HCT116 (cell line): Measurements from ENCODE around the gene RAB32. TPM values are rescaled to one million over a fixed set of nuclear protein-coding genes. Genes with fewer than 3 reads are reported as not detected.

Experiments
- ATAC-seq: fragments of 200-7000 bp; cut with Tn5 transposase; 2 replicates; pipeline ENCODE4 v1.9.1; 2020; ENCODE audit warnings: mild to moderate bottlenecking, moderate library complexity
- Bru-seq: library from RNA; stranded (reverse); fragments of 400-500 nt; gene quantifications from one replicate; lab custom pipeline; 2021; lab: Mats Ljungman, UMichigan
- BruChase-seq, 2 experiments: library from RNA; stranded (reverse); fragments of 400-500 nt; gene quantifications; one replicate each; lab custom pipeline; 2021; lab: Mats Ljungman, UMichigan
- BruUV-seq: library from RNA; stranded (reverse); fragments of 400-500 nt; replicated peaks from 2 replicates; lab custom pipeline; 2021; lab: Mats Ljungman, UMichigan
- CTCF ChIA-PET: fragments of 300-600 bp; sonication (Branson Sonifier 250); formaldehyde crosslinking; loops from one replicate; lab custom pipeline; 2021; ENCODE audit warnings: antibody characterized with exemption; lab: Charles Lee
- POLR2A ChIA-PET: fragments of 300-600, 350-600 bp; sonication (Branson Sonifier 250); formaldehyde crosslinking; loops from one replicate; lab custom pipeline; 2021; ENCODE audit warnings: antibody characterized with exemption; lab: Charles Lee
- RAD21 ChIA-PET, 2 experiments: fragments of 300-600 bp; sonication (Branson Sonifier 250); formaldehyde crosslinking; loops; one replicate each; lab custom pipeline; 2023; ENCODE audit warnings: low total read pairs in 2 of 2; ENCODE audit not compliant: uncharacterized antibody in 2 of 2, unreplicated experiment in 2 of 2, low non-redundant PET in 1 of 2; lab: Charles Lee
- DNase-seq: peaks from one replicate; pipeline ENCODE4 v3.0.0-alpha.2; 2010; ENCODE audit warnings: low read depth, low spot score
- H2AFZ ChIP-seq: fragments of 200-600 bp; shearing (Covaris generic), sonication (generic); 2 replicates; pipeline ENCODE4 v1.6.1; 2017; ENCODE audit warnings: low read depth, mixed run types, mixed read lengths, antibody characterized with exemption, low read length; ENCODE audit not compliant: poor library complexity, severe bottlenecking
- H3K27ac ChIP-seq: 2 replicates; pipeline ENCODE4 v1.5.1; 2012; ENCODE audit warnings: low read depth, low read length
- H3K27me3 ChIP-seq: fragments of 200-600 bp; sonication (generic); 2 replicates; pipeline ENCODE4 v1.6.1; 2016; ENCODE audit warnings: mixed run types, low read length, mixed read lengths; ENCODE audit not compliant: insufficient read depth
- H3K36me3 ChIP-seq, 2 experiments: fragments of 200-500 bp in 1 of 2; fragments of 200-600 bp in 1 of 2; sonication (Bioruptor generic) in 1 of 2; sonication (generic) in 1 of 2; 2 replicates each; pipeline versions ENCODE4 v1.5.1 to v1.6.1; 2014 to 2016; ENCODE audit warnings: low read length in 2 of 2, inconsistent platforms in 1 of 2, mixed read lengths in 1 of 2, mixed run types in 1 of 2; ENCODE audit not compliant: insufficient read depth in 2 of 2, control insufficient read depth in 1 of 2
- H3K4me1 ChIP-seq, 2 experiments: fragments of 200-600 bp in 1 of 2; sonication (generic) in 1 of 2; 2 replicates each; pipeline versions ENCODE4 v1.5.1 to v1.6.1; 2012 to 2017; ENCODE audit warnings: low read length in 2 of 2, inconsistent platforms in 1 of 2, mild to moderate bottlenecking in 1 of 2, mixed read lengths in 1 of 2, mixed run types in 1 of 2, moderate library complexity in 1 of 2; ENCODE audit not compliant: insufficient read depth in 2 of 2, control insufficient read depth in 1 of 2
- H3K4me2 ChIP-seq: fragments of 200-600 bp; sonication (generic); 2 replicates; pipeline ENCODE4 v1.6.1; 2017; ENCODE audit warnings: mixed run types, low read length, mixed read lengths
- H3K4me3 ChIP-seq, 2 experiments: fragments of 200-600 bp in 1 of 2; sonication (generic) in 1 of 2; replicated peaks in 1 of 2; 2 replicates each; pipeline ENCODE4 v1.5.1; 2011 to 2016; ENCODE audit warnings: low read length in 2 of 2, control low read depth in 1 of 2, low read depth in 1 of 2, mild to moderate bottlenecking in 1 of 2, mixed read lengths in 1 of 2, mixed run types in 1 of 2
- H3K79me2 ChIP-seq: fragments of 200-600 bp; sonication (generic); 2 replicates; pipeline ENCODE4 v1.6.1; 2017; ENCODE audit warnings: mild to moderate bottlenecking, mixed run types, low read length, moderate library complexity, mixed read lengths; ENCODE audit not compliant: insufficient read depth
- H3K9ac ChIP-seq: fragments of 200-600 bp; sonication (generic); 2 replicates; pipeline ENCODE4 v1.6.1; 2016; ENCODE audit warnings: low read length, mixed read lengths
- H3K9me2 ChIP-seq: fragments of 200-600 bp; sonication (generic), shearing (Covaris generic); 2 replicates; pipeline ENCODE4 v1.6.1; 2017; ENCODE audit warnings: mixed run types, mild to moderate bottlenecking, moderate library complexity; ENCODE audit not compliant: insufficient read depth
- H3K9me3 ChIP-seq, 2 experiments: fragments of 200-500 bp in 1 of 2; fragments of 200-600 bp in 1 of 2; sonication (Bioruptor generic) in 1 of 2; sonication (generic) in 1 of 2; 2 replicates each; pipeline ENCODE4 v1.6.1; 2014 to 2017; ENCODE audit warnings: low read length in 2 of 2, mixed read lengths in 2 of 2, inconsistent platforms in 1 of 2, low read depth in 1 of 2, mild to moderate bottlenecking in 1 of 2, mixed run types in 1 of 2, moderate library complexity in 1 of 2; ENCODE audit not compliant: control insufficient read depth in 1 of 2, insufficient read depth in 1 of 2
- H4K20me1 ChIP-seq: fragments of 200-600 bp; sonication (generic), shearing (Covaris generic); 2 replicates; pipeline ENCODE4 v1.6.1; 2017; ENCODE audit warnings: mixed run types, mild to moderate bottlenecking, moderate library complexity; ENCODE audit not compliant: insufficient read depth
- CBX3 ChIP-seq: IDR thresholded peaks from 2 replicates; pipeline ENCODE4 v1.6.1; 2012; ENCODE audit warnings: low read depth
- ELF1 ChIP-seq: IDR thresholded peaks from 2 replicates; pipeline ENCODE4 v1.6.1; 2012; ENCODE audit warnings: low read depth, borderline replicate concordance
- EZH2phosphoT487 ChIP-seq: fragments of 200-600 bp; IDR thresholded peaks from 2 replicates; pipeline ENCODE4 v1.6.1; 2018; ENCODE audit warnings: antibody characterized with exemption, borderline replicate concordance
- FOSL1 ChIP-seq: IDR thresholded peaks from 2 replicates; pipeline ENCODE4 v1.6.1; 2012; ENCODE audit warnings: low read depth
- JUND ChIP-seq: IDR thresholded peaks from 2 replicates; pipeline ENCODE4 v1.6.1; 2012
- POLR2A ChIP-seq: IDR thresholded peaks from 2 replicates; pipeline ENCODE4 v1.7.0; 2011; ENCODE audit warnings: borderline replicate concordance; ENCODE audit not compliant: insufficient read depth, insufficient read length; ENCODE audit errors: extremely low read depth
- POLR2AphosphoS5 ChIP-seq: IDR thresholded peaks from 2 replicates; pipeline ENCODE4 v1.6.1; 2011; ENCODE audit warnings: mild to moderate bottlenecking, low read depth, low read length, moderate library complexity
- RAD21 ChIP-seq: IDR thresholded peaks from 2 replicates; pipeline ENCODE4 v1.6.1; 2012; ENCODE audit warnings: low read depth, mild to moderate bottlenecking
- REST ChIP-seq: IDR thresholded peaks from 2 replicates; pipeline ENCODE4 v1.6.1; 2012; ENCODE audit warnings: low read depth
- SIN3A ChIP-seq: IDR thresholded peaks from 2 replicates; pipeline ENCODE4 v1.6.1; 2012; ENCODE audit warnings: low read depth
- SP1 ChIP-seq: IDR thresholded peaks from 2 replicates; pipeline ENCODE4 v1.6.1; 2012; ENCODE audit warnings: low read depth
- SRF ChIP-seq: IDR thresholded peaks from 2 replicates; pipeline ENCODE4 v1.6.1; 2012; ENCODE audit warnings: low read depth
- TCF7L2 ChIP-seq: IDR thresholded peaks from 2 replicates; pipeline ENCODE4 v1.7.0; 2011; ENCODE audit warnings: borderline replicate concordance, inconsistent platforms; ENCODE audit not compliant: insufficient read depth, insufficient read length; ENCODE audit errors: extremely low read depth
- YY1 ChIP-seq: IDR thresholded peaks from 2 replicates; pipeline ENCODE4 v1.6.1; 2011; ENCODE audit warnings: low read length, low read depth, moderate library complexity, mild to moderate bottlenecking; ENCODE audit not compliant: insufficient replicate concordance; ENCODE audit errors: extremely low read depth
- ZFX ChIP-seq: fragments of 450-650 bp; IDR thresholded peaks from 2 replicates; pipeline ENCODE4 v1.6.1; 2017
- ZNF274 ChIP-seq: fragments of 200-500 bp; sonication (Bioruptor generic); IDR thresholded peaks from 2 replicates; pipeline ENCODE4 v1.6.1; 2014; ENCODE audit warnings: mild to moderate bottlenecking, low read depth, low read length, inconsistent platforms
- intact Hi-C: fragments of 100-400 bp; cut with micrococcal nuclease; formaldehyde crosslinking; loops from 2 replicates; pipeline ENCODE4 v1.10.0; 2022
- long read RNA-seq: library from polyadenylated mRNA; unstranded; transcript quantifications from one replicate; pipeline ENCODE4 v2.0.0, GENCODE V29; 2021; ENCODE audit not compliant: unreplicated experiment
- polyA plus RNA-seq: library from polyadenylated mRNA; unstranded; fragments of >200 nt; gene quantifications from 2 replicates; pipeline ENCODE4 v1.2.1, GENCODE V29; 2012; ENCODE audit warnings: missing spikeins
- total RNA-seq: library from RNA; stranded (reverse); gene quantifications from one replicate; pipeline ENCODE4 v1.2.1, GENCODE V29; 2021; ENCODE audit not compliant: unreplicated experiment

Gene RAB32
- total RNA-seq = not detected
- polyA plus RNA-seq = not detected in 2 replicates
- Bru-seq, nascent RNA = not detected
- percentile 7 among the genes with signal in this experiment for BruChase-seq, experiment 1, labeled RNA remaining after a 6-hour chase
- percentile 7 among the genes with signal in this experiment for BruChase-seq, experiment 2, labeled RNA remaining after a 2-hour chase
- long read RNA-seq = 0 reads

- no TSS peak for BruUV-seq
- CTCF ChIA-PET = no interaction called here
- intact Hi-C loops = no loop called here
Measured at GRCh38 chr6:146543211-146543939, at the start of gene RAB32. TSS of gene RAB32 (plus strand) at chr6:146543833. CDS start at chr6:146543872, 39 bp downstream.

GRCh38 chr6:146498309-146498708 lies 45.3 kb upstream of the RAB32 start:
- no peak overlapping the region for H2AFZ ChIP-seq
- no peaks in the 10 kb centered on the region for H3K4me1 ChIP-seq
- no peak overlapping the region for H3K27ac ChIP-seq
- no TSS peak for BruUV-seq
- ChIA-PET RAD21 (no interaction called here), POLR2A (no interaction called here), CTCF (no interaction called here)
- H3K4me2 ChIP-seq = no peak overlapping the region
- intact Hi-C loops = no loop called here
- H3K79me2 ChIP-seq = no peaks in the 10 kb centered on the region
- no peaks in the 10 kb centered on the region for H3K9me3 ChIP-seq
- ATAC-seq (no peak), DNase-seq (no peak)
- no peaks in the 10 kb centered on the region for H4K20me1 ChIP-seq
- H3K4me3 ChIP-seq = no peak overlapping the region
- H3K9ac ChIP-seq = no peak overlapping the region
- H3K9me2 ChIP-seq = no peaks in the 10 kb centered on the region
- H3K36me3 ChIP-seq = no peaks in the 10 kb centered on the region
- H3K27me3 ChIP-seq = peaks cover 4% of the 10 kb centered on the region; the same call in 1 of the 2 replicates
- TF ChIP-seq REST (no peak), CBX3 (no peak), JUND (no peak), RAD21 (no peak), POLR2AphosphoS5 (no peak), ELF1 (no peak), SP1 (no peak), SIN3A (no peak), FOSL1 (no peak), TCF7L2 (no peak), YY1 (no peak), POLR2A (no peak), SRF (no peak)

More at GRCh38 chr6:146543211-146543939, at the start of gene RAB32:
- Histone ChIP-seq H3K36me3 (no peaks in the 10 kb centered on the region), H3K9me2 (no peaks in the 10 kb centered on the region), H3K79me2 (no peaks in the 10 kb centered on the region), H2AFZ (no peak within 1 kb of the TSS), H3K4me1 (no peaks in the 10 kb centered on the region), H3K4me3 (no peak within 1 kb of the TSS), H3K27ac (no peak within 1 kb of the TSS), H3K27me3 (no peaks in the 10 kb centered on the region; the same call in 1 of the 2 replicates), H3K4me2 (no peak within 1 kb of the TSS), H3K9me3 (no peaks in the 10 kb centered on the region), H3K9ac (no peak within 1 kb of the TSS), H4K20me1 (no peaks in the 10 kb centered on the region; the same call in 1 of the 2 replicates)
- POLR2A ChIA-PET = no interaction called here
- TF ChIP-seq SRF (no peak), ZFX (no peak), EZH2phosphoT487 (no peak), ZNF274 (no peak)
- RAD21 ChIA-PET = no interaction called here
- DNase-seq = no peak
- no peak for ATAC-seq
